Left ventricle myocardium inferior (tissue), 1 donor: ENCODE data around the gene MSI2. TPM values are rescaled to one million over a fixed set of nuclear protein-coding genes. Genes with fewer than 3 reads are reported as not detected.

Source experiments
- DNase-seq: peaks from one replicate; pipeline ENCODE4 v3.0.0-alpha.2; 2020
- H3K27ac ChIP-seq: fragments of 200-600 bp; replicated peaks from 2 replicates; pipeline ENCODE4 v1.8.0; 2021
- H3K27me3 ChIP-seq: fragments of 200-600 bp; 2 replicates; pipeline ENCODE4 v1.8.0; 2021; ENCODE audit warnings: low read depth
- H3K36me3 ChIP-seq: fragments of 200-600 bp; 2 replicates; pipeline ENCODE4 v1.8.0; 2021
- H3K4me1 ChIP-seq: fragments of 200-600 bp; 2 replicates; pipeline ENCODE4 v1.8.0; 2021
- H3K4me3 ChIP-seq: fragments of 200-600 bp; 2 replicates; pipeline ENCODE4 v1.8.0; 2021; ENCODE audit warnings: mild to moderate bottlenecking, moderate library complexity
- H3K9me3 ChIP-seq: fragments of 200-600 bp; replicated peaks from 2 replicates; pipeline ENCODE4 v1.8.0; 2021
- intact Hi-C: fragments of 100-400 bp; cut with micrococcal nuclease; formaldehyde crosslinking; loops from one replicate; pipeline ENCODE4 v1.11.0; 2022
- total RNA-seq: library from RNA; stranded (reverse); fragmentation: NEBNext Ultra II Directional; extraction: Animal tissue kit (Norgen Biotek cat#: 25700); gene quantifications from one replicate; pipeline ENCODE4 v1.2.1, GENCODE V29; 2021
- TF ChIP-seq, protein P1 (sequence below): fragments of 200-600 bp; IDR thresholded peaks from 2 replicates; pipeline ENCODE4 v1.8.0; 2021; ENCODE audit warnings: antibody characterized with exemption, mild to moderate bottlenecking, borderline replicate concordance
- donor health status: DM: no; HTN: yes; CAD: no; lungs with severe emphysema.

The MSI2 gene
- total RNA-seq, 1 donor from 2014 or later: 118 TPM

DNA sequence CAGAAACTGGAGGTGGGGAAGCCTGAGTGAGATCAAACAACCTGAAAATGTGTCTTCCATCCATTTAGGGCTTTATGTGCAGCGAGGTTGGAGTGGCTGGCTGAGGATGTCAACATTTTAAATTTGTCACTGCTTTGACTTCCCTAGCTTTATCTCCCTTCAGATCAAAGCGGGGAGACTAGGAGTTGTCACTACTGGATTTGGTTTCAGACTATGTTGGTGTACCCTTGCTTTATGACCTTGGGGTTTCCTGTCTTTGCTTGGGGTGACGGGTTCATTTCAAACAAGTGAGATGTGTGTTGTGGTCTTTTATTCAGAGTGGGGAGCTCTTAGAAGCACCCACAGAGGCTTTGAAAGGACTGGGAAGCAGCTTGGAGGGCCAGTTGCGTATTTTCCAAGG, 25.6 kb downstream of the MSI2 start:
- DNase-seq: no peak
- H3K27me3 ChIP-seq: no peaks in the 10 kb centered on the region
- H3K4me3 ChIP-seq: no peak overlapping the region
- peak overlapping the region; percentile 55 for H3K27ac ChIP-seq
- intact Hi-C loops: no loop called here
- H3K36me3 ChIP-seq: peaks cover 8% of the 10 kb centered on the region
- TF ChIP-seq, protein P1, sequence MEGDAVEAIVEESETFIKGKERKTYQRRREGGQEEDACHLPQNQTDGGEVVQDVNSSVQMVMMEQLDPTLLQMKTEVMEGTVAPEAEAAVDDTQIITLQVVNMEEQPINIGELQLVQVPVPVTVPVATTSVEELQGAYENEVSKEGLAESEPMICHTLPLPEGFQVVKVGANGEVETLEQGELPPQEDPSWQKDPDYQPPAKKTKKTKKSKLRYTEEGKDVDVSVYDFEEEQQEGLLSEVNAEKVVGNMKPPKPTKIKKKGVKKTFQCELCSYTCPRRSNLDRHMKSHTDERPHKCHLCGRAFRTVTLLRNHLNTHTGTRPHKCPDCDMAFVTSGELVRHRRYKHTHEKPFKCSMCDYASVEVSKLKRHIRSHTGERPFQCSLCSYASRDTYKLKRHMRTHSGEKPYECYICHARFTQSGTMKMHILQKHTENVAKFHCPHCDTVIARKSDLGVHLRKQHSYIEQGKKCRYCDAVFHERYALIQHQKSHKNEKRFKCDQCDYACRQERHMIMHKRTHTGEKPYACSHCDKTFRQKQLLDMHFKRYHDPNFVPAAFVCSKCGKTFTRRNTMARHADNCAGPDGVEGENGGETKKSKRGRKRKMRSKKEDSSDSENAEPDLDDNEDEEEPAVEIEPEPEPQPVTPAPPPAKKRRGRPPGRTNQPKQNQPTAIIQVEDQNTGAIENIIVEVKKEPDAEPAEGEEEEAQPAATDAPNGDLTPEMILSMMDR: no peak
- H3K9me3 ChIP-seq: no peaks in the 10 kb centered on the region
- H3K4me1 ChIP-seq: peaks cover 48% of the 10 kb centered on the region

DNA sequence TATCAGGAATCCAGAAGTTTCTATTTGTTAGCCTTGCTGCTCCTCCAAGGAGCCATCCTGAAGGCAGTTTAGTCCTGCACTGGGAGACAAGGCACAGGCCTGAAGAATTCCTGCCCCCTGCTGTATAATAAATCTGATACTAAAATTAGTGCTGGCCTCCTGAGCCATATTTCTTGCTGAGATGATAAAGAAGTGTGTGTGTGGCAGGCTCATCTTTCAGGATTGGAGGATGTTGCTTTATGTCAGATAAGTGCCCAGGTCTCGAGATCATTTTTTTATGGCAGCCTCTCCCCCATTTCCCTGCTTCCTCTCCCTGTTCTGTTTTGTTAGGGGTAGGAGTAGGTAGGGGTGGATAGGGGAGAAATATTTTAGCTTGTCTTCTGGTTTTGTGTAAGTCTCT, 26.0 kb downstream of the MSI2 start:
- intact Hi-C loops: no loop called here
- H3K27me3 ChIP-seq: no peaks in the 10 kb centered on the region
- H3K9me3 ChIP-seq: no peaks in the 10 kb centered on the region
- DNase-seq: no peak
- H3K4me1 ChIP-seq: peaks cover 52% of the 10 kb centered on the region
- H3K36me3 ChIP-seq: peaks cover 8% of the 10 kb centered on the region
- TF ChIP-seq, protein P1: peak; percentile 26
- no peak overlapping the region for H3K4me3 ChIP-seq
- H3K27ac ChIP-seq: peak overlapping the region; percentile 55

DNA sequence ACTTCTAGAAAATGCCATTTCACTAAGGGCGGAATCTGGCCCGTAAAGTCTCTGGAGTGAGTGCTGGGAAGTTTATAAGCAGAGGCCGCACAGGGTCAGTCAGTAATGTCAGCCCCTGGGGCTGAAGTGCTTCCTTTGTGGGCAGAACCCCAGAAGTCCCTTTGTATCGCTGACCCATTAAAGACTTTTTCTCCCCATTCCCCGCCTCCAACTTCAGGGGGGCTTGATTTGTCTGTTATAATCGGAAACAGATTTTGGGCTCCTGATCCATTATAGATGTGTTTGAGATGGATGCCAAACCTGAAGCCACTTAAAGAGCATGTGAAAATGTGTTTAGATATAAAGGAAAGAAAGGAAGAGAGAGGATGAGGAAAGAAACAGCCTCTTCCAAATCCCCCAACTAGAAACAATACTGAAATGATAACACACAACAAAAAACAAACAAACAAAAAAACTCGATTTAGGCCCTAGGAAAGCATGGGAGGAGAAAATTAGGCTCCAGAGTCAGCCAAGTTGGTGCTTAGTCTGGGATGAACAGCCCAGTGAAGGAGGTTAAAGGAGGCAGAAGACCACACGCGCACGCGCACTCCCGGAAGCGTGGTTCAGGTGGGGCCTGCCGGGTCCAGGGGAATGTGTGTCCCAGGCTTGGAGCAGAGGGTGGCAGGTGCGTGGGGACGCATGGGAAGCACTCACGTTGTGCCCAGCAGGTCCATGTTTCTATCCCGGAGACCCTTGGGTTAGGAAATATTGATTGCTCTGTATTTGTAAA, 27.1 kb downstream of the MSI2 start:
- H3K27ac ChIP-seq: no peak overlapping the region
- TF ChIP-seq, protein P1: no peak
- peaks cover 5% of the 10 kb centered on the region for H3K36me3 ChIP-seq
- H3K9me3 ChIP-seq: no peaks in the 10 kb centered on the region
- H3K4me3 ChIP-seq: no peak overlapping the region
- intact Hi-C loops: no loop called here
- peaks cover 62% of the 10 kb centered on the region for H3K4me1 ChIP-seq
- no peak for DNase-seq
- no peaks in the 10 kb centered on the region for H3K27me3 ChIP-seq

DNA sequence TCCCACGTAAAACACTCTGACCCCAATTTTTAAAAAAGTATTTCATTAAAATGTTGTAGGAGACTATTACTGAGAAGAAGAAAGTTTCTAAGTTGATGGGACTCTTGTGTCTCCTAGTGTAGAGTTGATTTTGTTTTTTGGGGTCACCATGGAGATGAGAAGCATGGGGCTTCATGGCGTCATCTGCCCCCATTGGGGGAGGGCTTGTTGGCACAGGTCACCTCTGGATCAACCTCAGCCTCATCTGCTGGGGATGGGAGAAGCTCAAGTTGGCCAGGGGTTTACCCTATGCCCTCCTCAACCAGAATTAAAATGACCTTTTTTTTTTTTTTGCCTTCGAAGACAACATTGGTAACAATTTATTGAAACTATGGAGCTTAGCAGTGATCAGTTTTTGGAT, 28.3 kb downstream of the MSI2 start:
- Histone ChIP-seq H3K36me3 (no peaks in the 10 kb centered on the region), H3K9me3 (no peaks in the 10 kb centered on the region), H3K4me3 (no peak overlapping the region), H3K4me1 (peaks cover 71% of the 10 kb centered on the region), H3K27me3 (no peaks in the 10 kb centered on the region), H3K27ac (no peak overlapping the region)
- TF ChIP-seq, protein P1: no peak
- intact Hi-C loops: no loop called here
- DNase-seq: no peak

DNA sequence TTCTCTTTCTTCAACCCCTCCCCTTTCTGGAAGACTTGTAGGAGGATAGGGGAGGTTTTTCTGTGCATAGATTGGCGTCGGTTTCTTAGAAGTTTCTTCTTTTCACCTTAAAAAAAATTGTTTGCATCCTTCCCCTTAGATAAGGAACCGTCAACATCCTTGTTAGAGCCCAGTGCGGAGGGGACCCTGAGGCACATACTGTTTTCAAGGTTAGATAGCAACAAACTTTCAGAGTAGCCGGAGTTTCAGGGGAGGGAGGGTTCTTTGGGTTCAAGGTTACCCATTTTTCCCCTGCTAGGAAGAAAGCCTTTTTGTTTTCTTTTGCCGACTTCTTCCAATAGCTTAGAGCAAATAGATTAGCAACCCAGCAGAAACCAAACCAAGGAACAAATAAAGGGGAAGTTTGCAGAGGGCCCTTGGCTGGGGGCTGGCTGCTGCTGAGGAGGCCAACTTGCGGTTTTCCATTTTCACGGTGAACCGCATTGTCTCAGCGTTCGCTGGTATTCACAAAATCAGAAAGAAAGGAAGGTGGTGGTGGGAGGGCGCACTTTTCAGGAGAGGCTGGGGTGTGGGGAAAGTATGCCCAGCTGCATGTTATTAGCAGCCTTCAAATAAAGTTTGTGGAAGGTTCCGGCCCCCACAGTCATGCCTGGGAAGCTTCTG, 28.8 kb downstream of the MSI2 start:
- Histone ChIP-seq H3K4me1 (peaks cover 71% of the 10 kb centered on the region), H3K27ac (no peak overlapping the region), H3K36me3 (no peaks in the 10 kb centered on the region), H3K9me3 (no peaks in the 10 kb centered on the region), H3K27me3 (no peaks in the 10 kb centered on the region), H3K4me3 (no peak overlapping the region)
- intact Hi-C loops: no loop called here
- DNase-seq: no peak
- TF ChIP-seq, protein P1: no peak
